ENCODE results near the gene PGAM2.

GRCh38 chr7:44051611-44052220 lies 13.7 kb downstream of the PGAM2 start:
- TF ChIP-seq CTCF (IDR thresholded peaks at IDR 0.05) = no peak
- no peak for TF ChIP-seq POLR2AphosphoS5 (IDR thresholded peaks at IDR 0.05)
- TF ChIP-seq EP300 (IDR thresholded peaks at IDR 0.05) = no peak
- no peak for TF ChIP-seq POLR2A (IDR thresholded peaks at IDR 0.05)

All from suprapubic skin (tissue), 4 donors.